Stimulated activated naive CD8-positive, alpha-beta T cell treated with anti-CD3 and anti-CD28 coated beads, Interleukin-15, Interleukin-2, amounts not matched to agents 100 ng/mL and 50 ng/mL, for 24 hours (primary cell): Measurements from ENCODE around the gene PDZD2.
"Not testable (repeated sequence)": the region's sequence is repeated elsewhere in the genome, so short reads cannot be mapped to it uniquely, and the experiment has no call there.

Experiments used
- H3K27ac Mint-ChIP-seq: one replicate; pipeline ENCODE4 v1.8.0; 2021; ENCODE audit warnings: mild to moderate bottlenecking, mixed read lengths
- H3K27me3 Mint-ChIP-seq: one replicate; pipeline ENCODE4 v1.8.0; 2021; ENCODE audit warnings: mixed read lengths
- H3K36me3 Mint-ChIP-seq: one replicate; pipeline ENCODE4 v1.8.0; 2021; ENCODE audit warnings: low read depth, mixed read lengths
- H3K4me1 Mint-ChIP-seq: one replicate; pipeline ENCODE4 v1.8.0; 2021; ENCODE audit warnings: low read depth, mixed read lengths
- H3K4me3 Mint-ChIP-seq: one replicate; pipeline ENCODE4 v1.8.0; 2021; ENCODE audit warnings: mild to moderate bottlenecking, mixed read lengths
- H3K9me3 Mint-ChIP-seq: one replicate; pipeline ENCODE4 v1.8.0; 2021; ENCODE audit warnings: mixed read lengths

PDZD2 gene

DNA sequence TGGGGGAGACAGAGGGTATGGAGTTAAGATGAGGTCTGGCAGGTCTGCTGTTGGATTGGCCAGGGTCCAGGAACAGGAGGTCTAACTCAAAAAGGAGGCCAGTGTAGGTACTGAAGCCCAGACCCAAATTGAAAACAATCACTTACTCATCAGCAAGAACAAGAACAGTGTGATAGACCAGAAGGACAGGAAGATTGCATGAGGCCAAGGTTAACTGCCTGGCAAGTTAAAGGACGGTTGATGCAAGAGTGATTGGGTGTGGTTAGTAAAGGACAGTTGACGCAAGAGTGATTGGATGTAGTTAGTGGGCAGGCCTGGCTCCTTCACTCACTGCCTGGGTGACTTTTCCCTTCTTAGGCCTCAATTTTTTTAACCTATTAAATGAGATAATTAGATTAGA, 132.6 kb downstream of the PDZD2 start:
- Mint-ChIP-seq H3K4me3 (no peak overlapping the region), H3K27ac (no peak overlapping the region), H3K27me3 (no peaks in the 10 kb centered on the region), H3K36me3 (no peaks in the 10 kb centered on the region), H3K9me3 (no peaks in the 10 kb centered on the region), H3K4me1 (no peaks in the 10 kb centered on the region)

DNA sequence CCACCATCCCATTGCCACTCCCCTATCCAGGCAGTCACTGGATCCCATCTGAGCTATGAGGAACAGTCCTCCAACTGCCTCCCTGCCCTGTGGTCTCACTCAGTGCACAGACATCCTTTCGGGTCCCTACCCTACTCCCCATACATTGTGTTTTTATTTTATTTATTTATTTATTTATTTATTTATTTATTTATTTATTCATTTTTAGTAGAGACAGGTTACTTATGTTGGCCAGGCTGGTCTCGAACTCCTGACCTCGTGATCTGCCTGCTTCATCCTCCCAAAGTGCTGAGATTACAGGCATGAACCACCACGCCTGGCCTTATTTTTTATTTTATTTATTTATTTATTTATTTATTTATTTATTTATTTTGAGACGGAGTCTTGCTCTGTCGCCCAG, 137.4 kb downstream of the PDZD2 start:
- H3K36me3 Mint-ChIP-seq, H3K9me3 Mint-ChIP-seq, H3K27me3 Mint-ChIP-seq, H3K27ac Mint-ChIP-seq, H3K4me1 Mint-ChIP-seq, H3K4me3 Mint-ChIP-seq: not testable (repeated sequence)

DNA sequence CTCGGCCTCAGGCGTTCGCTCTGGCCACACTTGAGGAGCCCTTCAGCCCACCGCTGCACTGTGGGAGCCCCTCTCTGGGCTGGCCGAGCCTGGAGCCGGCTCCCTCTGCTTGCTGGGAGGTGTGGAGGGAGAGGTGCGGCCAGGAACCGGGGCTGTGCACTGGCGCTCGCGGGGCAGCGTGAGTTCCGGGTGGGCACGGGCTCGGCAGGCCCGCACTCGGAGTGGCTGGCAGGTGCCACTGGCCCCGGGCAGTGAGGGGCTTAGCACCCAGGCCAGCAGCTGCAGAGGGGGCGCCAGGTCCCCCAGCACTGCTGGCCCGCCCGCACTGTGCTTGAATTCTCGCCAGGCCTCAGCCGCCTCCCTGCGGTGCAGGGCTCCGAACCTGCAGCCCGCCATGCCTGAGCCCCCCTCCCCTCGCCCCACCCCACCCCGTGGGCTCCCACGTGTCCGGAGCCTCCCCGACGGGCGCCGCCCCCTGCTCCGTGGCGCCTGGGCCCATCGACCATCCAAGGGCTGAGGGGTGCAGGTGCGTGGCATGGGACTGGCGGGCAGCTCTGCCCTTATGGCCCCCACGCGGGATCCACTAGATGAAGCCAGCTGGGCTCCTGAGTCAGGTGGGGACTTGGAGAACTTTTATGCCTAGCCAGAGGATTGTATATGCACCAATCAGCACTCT, 138.2 kb downstream of the PDZD2 start:
- Mint-ChIP-seq H3K9me3 (no peaks in the 10 kb centered on the region), H3K4me1 (no peaks in the 10 kb centered on the region), H3K27ac (no peak overlapping the region), H3K36me3 (no peaks in the 10 kb centered on the region), H3K4me3 (no peak overlapping the region), H3K27me3 (no peaks in the 10 kb centered on the region)

DNA sequence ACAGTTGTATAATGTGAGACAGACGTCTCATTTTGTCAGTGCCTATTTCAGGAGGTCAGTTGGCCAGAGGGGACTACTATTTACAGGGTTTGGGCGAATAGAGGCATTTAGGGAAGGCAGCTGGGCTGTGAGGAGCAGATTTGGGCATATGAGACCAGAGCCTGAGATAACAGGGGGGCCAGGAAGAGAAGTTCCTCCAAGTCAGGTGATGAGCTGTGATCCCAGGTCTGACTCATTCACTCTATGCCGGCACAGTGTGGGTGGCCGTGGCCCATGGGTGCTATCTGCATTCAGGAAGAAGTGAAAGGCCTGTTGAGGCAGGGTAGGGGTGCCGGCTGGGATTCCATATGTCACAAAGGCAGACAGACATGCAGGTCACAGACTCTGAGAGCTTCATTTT, 142.8 kb downstream of the PDZD2 start:
- Mint-ChIP-seq H3K36me3 (no peaks in the 10 kb centered on the region), H3K27ac (no peak overlapping the region), H3K4me1 (no peaks in the 10 kb centered on the region), H3K4me3 (no peak overlapping the region), H3K9me3 (no peaks in the 10 kb centered on the region), H3K27me3 (no peaks in the 10 kb centered on the region)

DNA sequence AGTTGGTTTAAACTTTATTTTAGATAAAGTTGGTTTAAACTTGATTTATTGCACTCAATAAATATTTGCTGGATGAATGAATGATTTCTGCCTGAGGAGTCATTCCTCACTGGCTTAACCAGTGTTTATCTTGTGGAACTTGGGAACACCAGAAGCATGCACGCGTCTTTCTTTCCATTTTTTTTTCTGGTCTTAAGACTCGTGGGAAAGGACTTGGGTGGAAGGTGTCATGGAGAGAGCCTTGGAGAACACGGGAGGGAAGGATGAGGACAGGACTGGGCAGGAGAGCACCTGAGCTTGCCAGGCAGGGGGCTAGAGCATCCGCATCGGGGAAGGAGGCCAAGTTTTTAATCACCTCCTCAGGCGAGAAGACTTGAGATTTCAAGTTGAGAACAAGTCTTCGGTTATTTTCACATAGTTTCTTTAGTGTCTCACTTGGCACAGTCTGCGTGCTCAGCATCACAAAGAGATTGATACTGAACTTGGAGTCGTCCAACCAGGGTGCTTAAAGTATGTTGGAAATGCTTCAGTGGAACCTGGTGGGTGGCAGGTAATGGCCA, 144.2 kb downstream of the PDZD2 start:
- Mint-ChIP-seq H3K4me3 (no peak overlapping the region), H3K27ac (no peak overlapping the region), H3K36me3 (no peaks in the 10 kb centered on the region), H3K27me3 (no peaks in the 10 kb centered on the region), H3K9me3 (no peaks in the 10 kb centered on the region), H3K4me1 (no peaks in the 10 kb centered on the region)

DNA sequence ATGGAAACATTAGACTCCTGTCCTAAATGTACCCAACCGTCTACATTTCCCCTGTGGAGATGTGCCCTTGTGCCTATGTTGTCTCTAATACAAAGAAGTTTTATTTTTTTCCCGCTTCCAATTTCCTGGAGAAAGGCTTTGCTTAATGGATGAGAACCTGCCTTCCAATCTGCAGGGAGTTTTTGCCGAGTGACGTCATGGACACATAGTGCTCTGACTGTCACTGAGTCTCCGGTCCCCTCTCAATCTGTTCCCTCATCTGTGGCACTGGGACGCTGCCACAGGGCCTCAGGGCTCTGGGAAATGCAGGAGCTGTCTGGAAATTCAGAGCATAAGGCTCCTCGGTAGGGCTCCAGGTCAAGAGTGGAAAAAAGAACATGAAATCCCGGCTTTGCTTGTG, 144.8 kb downstream of the PDZD2 start:
- Mint-ChIP-seq H3K27ac (no peak overlapping the region), H3K27me3 (no peaks in the 10 kb centered on the region), H3K4me1 (no peaks in the 10 kb centered on the region), H3K4me3 (no peak overlapping the region), H3K9me3 (no peaks in the 10 kb centered on the region), H3K36me3 (no peaks in the 10 kb centered on the region)

DNA sequence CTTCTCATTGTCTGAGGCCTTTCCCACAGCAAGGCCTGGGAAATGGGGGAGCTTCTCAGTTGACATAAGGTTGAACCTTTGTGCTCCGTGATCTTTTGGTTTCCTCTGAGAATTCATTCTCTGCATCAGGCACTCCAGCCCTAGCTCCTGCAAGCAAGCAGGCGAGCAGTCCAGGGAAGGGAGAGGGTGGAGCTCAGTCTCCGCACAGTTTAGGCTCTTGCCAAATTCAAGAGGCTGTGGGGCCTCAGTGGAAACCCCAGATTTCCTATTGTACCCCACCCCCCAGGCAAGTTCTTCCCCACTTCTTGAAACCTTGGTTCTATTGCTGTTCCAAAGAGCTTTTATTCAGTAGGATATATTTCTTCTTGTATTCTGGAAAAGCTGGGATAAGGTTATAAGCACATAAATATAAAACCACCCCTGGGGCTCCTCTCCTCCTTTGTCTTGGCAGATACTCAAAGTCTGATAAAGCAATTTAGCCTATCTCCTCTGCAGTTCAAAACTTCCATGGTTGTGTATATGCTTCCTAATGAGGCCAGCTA, 147.2 kb downstream of the PDZD2 start:
- H3K27me3 Mint-ChIP-seq, result no peaks in the 10 kb centered on the region
- H3K4me3 Mint-ChIP-seq, result no peak overlapping the region
- H3K27ac Mint-ChIP-seq, result no peak overlapping the region
- no peaks in the 10 kb centered on the region for H3K9me3 Mint-ChIP-seq
- no peaks in the 10 kb centered on the region for H3K36me3 Mint-ChIP-seq
- H3K4me1 Mint-ChIP-seq, result no peaks in the 10 kb centered on the region

DNA sequence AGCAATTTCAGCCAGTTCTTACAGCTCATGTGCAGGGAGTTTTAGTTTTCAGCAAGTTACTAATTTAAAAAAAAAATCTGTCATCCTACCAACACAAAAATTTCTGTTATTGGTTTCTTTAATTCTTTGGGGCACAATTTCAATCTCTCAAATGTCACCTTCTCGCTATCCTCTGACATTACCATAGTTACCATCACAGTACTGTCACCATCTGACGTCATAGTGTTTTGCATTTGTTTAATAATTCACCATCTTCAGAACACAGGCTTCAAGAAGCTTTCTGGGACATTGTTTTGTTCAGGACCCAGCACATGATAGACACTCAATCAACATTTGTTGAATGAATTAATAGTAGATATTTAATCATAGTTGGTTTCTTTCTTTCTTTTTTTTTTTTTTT, 155.1 kb downstream of the PDZD2 start:
- Mint-ChIP-seq H3K4me3 (no peak overlapping the region), H3K4me1 (no peaks in the 10 kb centered on the region), H3K27ac (no peak overlapping the region), H3K9me3 (no peaks in the 10 kb centered on the region), H3K36me3 (no peaks in the 10 kb centered on the region), H3K27me3 (no peaks in the 10 kb centered on the region)

DNA sequence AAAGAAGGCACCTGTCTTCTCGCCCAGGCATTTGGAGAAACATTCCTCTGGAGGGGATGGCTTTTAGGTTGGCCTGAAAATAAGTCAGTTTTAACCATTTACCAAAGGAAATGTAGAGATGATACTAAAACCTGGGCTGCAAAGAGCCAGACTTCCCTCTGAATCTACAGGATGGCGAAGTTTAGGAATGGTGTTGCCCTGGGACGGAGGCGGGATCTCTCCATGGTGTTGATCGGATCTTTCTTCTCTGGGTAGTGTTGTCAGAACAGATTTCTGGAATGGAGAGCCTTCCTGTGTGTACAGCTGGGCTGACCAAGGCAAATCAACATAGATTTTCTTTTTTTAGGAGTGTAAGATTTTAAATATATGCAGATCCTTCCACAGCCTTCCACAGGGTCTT, 159.2 kb downstream of the PDZD2 start:
- H3K36me3 Mint-ChIP-seq, result no peaks in the 10 kb centered on the region
- no peak overlapping the region for H3K27ac Mint-ChIP-seq
- no peaks in the 10 kb centered on the region for H3K4me1 Mint-ChIP-seq
- H3K9me3 Mint-ChIP-seq, result no peaks in the 10 kb centered on the region
- H3K4me3 Mint-ChIP-seq, result no peak overlapping the region
- peaks cover 4% of the 10 kb centered on the region for H3K27me3 Mint-ChIP-seq

DNA sequence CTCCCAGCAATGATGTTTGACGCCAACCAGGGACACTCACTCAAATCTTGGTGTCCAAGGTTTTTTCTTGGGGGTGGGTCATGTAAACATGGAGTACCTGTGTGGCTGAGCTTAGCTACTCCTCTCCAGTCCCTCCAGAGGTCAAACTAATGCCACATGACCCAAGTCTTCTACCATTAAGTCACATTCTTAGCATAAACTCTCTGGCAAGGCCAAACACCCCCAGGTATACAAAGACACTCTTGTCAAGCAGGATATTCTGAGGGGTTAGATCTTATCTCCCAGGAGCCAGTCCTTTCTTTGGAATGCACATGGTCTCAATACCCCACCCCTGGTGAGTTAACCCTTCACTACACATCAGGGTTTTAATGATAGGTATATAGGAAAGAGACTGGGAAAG, 161.4 kb downstream of the PDZD2 start:
- Mint-ChIP-seq H3K36me3 (no peaks in the 10 kb centered on the region), H3K27ac (no peak overlapping the region), H3K4me1 (no peaks in the 10 kb centered on the region), H3K9me3 (no peaks in the 10 kb centered on the region), H3K4me3 (no peak overlapping the region), H3K27me3 (peaks cover 4% of the 10 kb centered on the region)

DNA sequence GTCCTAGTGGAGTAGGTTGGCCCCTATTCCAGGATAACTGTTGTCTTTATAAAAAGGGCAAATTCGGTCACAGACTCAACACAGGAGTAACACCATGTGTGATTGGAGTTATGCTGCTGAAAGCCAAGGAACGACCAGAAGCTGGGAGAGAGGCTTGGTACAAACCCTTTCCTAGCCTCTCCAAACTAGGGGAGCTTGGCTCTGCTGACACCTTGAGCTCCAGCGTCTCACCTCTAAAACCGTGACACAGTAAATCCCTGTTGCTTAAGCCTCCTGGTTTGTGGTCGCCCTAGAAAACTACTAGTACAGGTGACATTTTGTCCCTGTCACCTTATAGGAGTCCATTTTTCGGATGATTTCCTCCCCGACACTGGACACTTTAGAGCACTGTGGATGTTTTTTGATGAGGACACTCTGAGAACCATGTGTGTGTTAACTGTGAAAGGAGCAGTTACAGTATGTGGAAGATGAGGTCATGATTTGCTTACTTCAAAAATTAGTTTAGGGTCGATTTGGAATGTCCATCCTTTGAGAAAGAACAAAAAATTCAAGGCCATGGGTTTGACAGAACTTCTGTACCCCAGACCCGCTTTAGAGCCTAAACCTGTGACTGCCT, 167.0 kb downstream of the PDZD2 start:
- no peaks in the 10 kb centered on the region for H3K9me3 Mint-ChIP-seq
- no peaks in the 10 kb centered on the region for H3K4me1 Mint-ChIP-seq
- no peak overlapping the region for H3K27ac Mint-ChIP-seq
- no peak overlapping the region for H3K4me3 Mint-ChIP-seq
- H3K36me3 Mint-ChIP-seq, result no peaks in the 10 kb centered on the region
- H3K27me3 Mint-ChIP-seq, result peaks cover 4% of the 10 kb centered on the region

DNA sequence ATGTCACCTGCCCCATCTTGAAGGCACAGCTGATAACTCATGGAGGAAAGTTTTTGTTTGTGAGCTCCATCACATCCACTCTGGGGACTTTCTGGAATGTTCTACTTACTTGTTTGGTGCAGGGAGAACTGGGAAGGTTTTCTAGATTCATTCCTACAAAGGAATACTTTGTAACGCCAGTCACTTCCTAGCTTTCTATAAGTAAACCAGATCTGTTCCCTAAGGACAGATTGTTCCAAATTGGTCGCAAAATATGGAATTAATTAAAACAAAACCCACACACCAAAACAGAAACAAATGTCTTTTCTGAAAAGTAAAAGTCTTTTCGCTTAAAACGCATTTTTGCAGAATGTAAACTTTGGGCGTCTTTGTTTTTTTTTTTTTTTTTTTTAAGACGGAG, 167.6 kb downstream of the PDZD2 start:
- Mint-ChIP-seq H3K4me1 (no peaks in the 10 kb centered on the region), H3K27me3 (peaks cover 4% of the 10 kb centered on the region), H3K9me3 (no peaks in the 10 kb centered on the region), H3K36me3 (no peaks in the 10 kb centered on the region), H3K4me3 (no peak overlapping the region), H3K27ac (no peak overlapping the region)

DNA sequence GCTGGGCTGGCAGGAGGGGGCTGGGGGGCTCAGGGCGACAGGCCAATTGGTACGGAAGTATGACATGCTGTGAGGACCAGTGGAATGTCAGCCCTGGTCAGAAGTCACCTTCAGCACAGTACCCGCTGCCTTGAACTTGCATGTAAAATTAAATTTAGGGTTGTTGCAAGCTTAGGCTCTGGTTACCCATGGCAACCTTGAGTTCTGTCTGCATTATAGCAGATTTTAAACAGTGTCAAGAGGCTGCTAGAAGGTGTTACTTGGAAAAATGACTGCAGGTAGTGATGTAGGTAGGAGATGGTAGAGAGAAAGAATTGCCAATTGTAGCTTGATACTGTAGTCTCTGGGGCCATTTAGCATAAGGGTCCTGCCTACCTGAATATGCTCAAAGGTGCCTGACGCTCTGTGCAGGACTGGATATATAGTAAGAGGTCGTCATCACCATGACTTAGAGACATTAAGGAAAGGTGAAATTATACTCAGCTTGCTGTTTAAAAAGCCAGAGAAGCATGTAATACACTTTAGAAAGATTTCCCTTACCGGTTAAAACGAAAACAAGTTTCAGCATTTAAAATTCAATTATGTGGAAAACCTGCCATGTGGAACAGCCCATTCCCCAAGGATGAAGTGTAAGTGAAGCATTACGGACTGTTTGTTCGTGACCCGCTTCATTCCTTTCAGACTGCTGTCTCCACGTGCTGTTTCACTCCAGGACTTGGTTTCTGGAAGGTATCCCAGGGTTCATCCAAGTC, 169.0 kb downstream of the PDZD2 start:
- Mint-ChIP-seq H3K4me1 (no peaks in the 10 kb centered on the region), H3K4me3 (no peak overlapping the region), H3K9me3 (no peaks in the 10 kb centered on the region), H3K36me3 (no peaks in the 10 kb centered on the region), H3K27ac (no peak overlapping the region), H3K27me3 (no peaks in the 10 kb centered on the region)

DNA sequence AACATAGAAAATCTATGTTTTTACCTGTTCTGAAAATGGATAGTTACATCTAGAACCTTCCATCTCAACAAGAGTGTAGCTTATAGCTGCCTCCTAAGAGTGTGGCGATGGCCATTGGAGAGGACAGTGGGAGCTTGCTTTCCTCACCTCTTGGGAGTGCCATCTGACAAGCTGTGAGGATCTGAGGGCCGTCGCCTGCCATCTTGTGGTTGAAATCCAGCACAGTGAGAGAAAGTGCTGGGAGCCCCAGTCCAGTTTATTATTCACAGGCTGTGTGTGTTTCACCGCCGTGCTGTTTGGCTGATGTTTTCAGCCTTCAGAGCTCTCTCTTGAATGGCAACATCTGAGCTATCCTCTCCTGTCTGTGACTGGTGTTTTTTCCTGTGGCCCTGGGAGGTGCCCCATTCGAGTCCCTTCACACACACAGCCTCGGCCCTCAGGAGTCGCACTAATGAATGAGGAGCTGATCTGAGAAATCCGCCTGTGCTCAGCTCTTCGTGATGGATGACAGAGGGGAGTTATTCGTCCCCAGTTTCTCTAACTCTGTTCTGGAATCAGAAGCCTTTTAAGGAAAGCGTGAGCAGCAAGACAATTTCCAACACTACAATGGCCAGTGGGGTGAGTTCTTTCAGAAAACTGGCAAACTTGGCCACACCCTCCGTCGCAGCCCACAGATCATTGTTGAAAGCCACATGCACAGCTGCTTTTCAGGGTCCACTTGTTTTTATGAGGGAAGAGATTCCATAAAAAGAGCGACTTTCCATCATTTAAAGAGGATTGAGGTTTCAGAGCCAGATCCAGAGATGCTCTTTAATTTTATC, 170.3 kb downstream of the PDZD2 start:
- Mint-ChIP-seq H3K27me3 (no peaks in the 10 kb centered on the region), H3K4me3 (no peak overlapping the region), H3K27ac (no peak overlapping the region), H3K9me3 (no peaks in the 10 kb centered on the region), H3K4me1 (no peaks in the 10 kb centered on the region), H3K36me3 (no peaks in the 10 kb centered on the region)
